SK-N-SH treated with all-trans-retinoic acid at 6 μM for 48 hours (cell line): ENCODE data around the gene POU2AF2.

ENCODE experiments used
- ARNTL ChIP-seq: fragments of 450-650 bp; formaldehyde crosslinking; IDR thresholded peaks from 2 replicates; pipeline ENCODE4 v1.5.0; 2020; ENCODE audit warnings: low read depth, mild to moderate bottlenecking, moderate library complexity, borderline replicate concordance
- CREB5 ChIP-seq: fragments of 250-450 bp; sonication (Bioruptor Pico); IDR thresholded peaks from 2 replicates; pipeline ENCODE4 v1.5.1; 2020; ENCODE audit warnings: low read depth, mild to moderate bottlenecking, moderate library complexity
- PATZ1 ChIP-seq: fragments of 250-450 bp; sonication (Bioruptor Pico); IDR thresholded peaks from 2 replicates; pipeline ENCODE4 v1.8.0; 2020; ENCODE audit warnings: mild to moderate bottlenecking, moderate library complexity, borderline replicate concordance
- ZC3H10 ChIP-seq: fragments of 250-450 bp; sonication (Bioruptor Pico); IDR thresholded peaks from 2 replicates; pipeline ENCODE4 v1.5.1; 2021; ENCODE audit warnings: mild to moderate bottlenecking, moderate library complexity
- ZFP30 ChIP-seq: fragments of 450-650 bp; formaldehyde crosslinking; IDR thresholded peaks from 2 replicates; pipeline ENCODE4 v1.5.0; 2022; ENCODE audit warnings: mild to moderate bottlenecking, moderate library complexity

- TF ChIP-seq ZC3H10 (CRISPR knock-in tag) (no peak), ARNTL (CRISPR knock-in tag) (no peak), PATZ1 (CRISPR knock-in tag) (no peak), ZFP30 (no peak), CREB5 (CRISPR knock-in tag) (no peak)
Measured at GRCh38 chr11:111229604-111230003, 15.9 kb upstream of the POU2AF2 start.
